GM12878 (cell line): ENCODE results near the gene VEPH1. TPM values are rescaled to one million over a fixed set of nuclear protein-coding genes. Genes with fewer than 3 reads are reported as not detected.

Experiments used
- ATAC-seq: fragments of 200-7000 bp; cut with Tn5 transposase; 3 replicates; pipeline ENCODE4 v1.9.1; 2020; ENCODE audit warnings: mild to moderate bottlenecking, moderate library complexity
- BruUV-seq: library from RNA; stranded (reverse); fragments of 400-500 nt; replicated peaks from 2 replicates; lab custom pipeline; 2021; lab: Mats Ljungman, UMichigan
- CTCF ChIA-PET: fragments of 300-600 bp; sonication (Branson Sonifier 250); formaldehyde crosslinking; extraction: SDS; loops from one replicate; lab custom pipeline; 2021; ENCODE audit warnings: inconsistent platforms; lab: Yijun Ruan, JAX
- POLR2A ChIA-PET: fragments of 350-600 bp; formaldehyde crosslinking; extraction: SDS; loops from one replicate; lab custom pipeline; 2021; ENCODE audit warnings: inconsistent platforms; lab: Charles Lee
- RAD21 ChIA-PET: fragments of 300-600 bp; sonication (Branson Sonifier 250); formaldehyde crosslinking; loops from one replicate; lab custom pipeline; 2023; ENCODE audit warnings: antibody characterized with exemption; ENCODE audit not compliant: unreplicated experiment; lab: Charles Lee
- SMC1A ChIA-PET: fragments of 300-600 bp; sonication (Branson Sonifier 250); formaldehyde crosslinking; loops from one replicate; lab custom pipeline; 2023; ENCODE audit not compliant: unreplicated experiment, uncharacterized antibody; lab: Charles Lee
- DNase-seq: peaks from one replicate; pipeline ENCODE4 v3.0.0-alpha.2; 2011; ENCODE audit warnings: low read depth, low spot score
- FAIRE-seq: peaks from 3 replicates; lab custom pipeline; 2011; peaks lifted over from hg19 to GRCh38; lab: Jason Lieb, UNC
- H2AFZ ChIP-seq: 2 replicates; pipeline ENCODE4 v1.6.0; 2011; ENCODE audit warnings: low read depth, low read length, control low read depth; ENCODE audit not compliant: control insufficient read depth
- H3K27ac ChIP-seq: 2 replicates; pipeline ENCODE4 v1.5.1; 2011; ENCODE audit warnings: control low read depth; ENCODE audit not compliant: control insufficient read depth, insufficient read depth
- H3K27me3 ChIP-seq, 2 experiments: replicated peaks in 1 of 2; 2 replicates each; pipeline versions ENCODE4 v1.6.0 to v1.6.1; 2011; ENCODE audit warnings: low read length in 1 of 2; ENCODE audit not compliant: control insufficient read depth in 2 of 2, insufficient read depth in 2 of 2
- H3K36me3 ChIP-seq, 2 experiments: 2 replicates each; pipeline ENCODE4 v1.5.1; 2011; ENCODE audit warnings: low read length in 1 of 2; ENCODE audit not compliant: control insufficient read depth in 2 of 2, insufficient read depth in 2 of 2
- H3K4me1 ChIP-seq: 2 replicates; pipeline ENCODE4 v1.6.1; 2011; ENCODE audit warnings: mild to moderate bottlenecking, low read length, moderate library complexity, mixed read lengths; ENCODE audit not compliant: control insufficient read depth, insufficient read depth
- H3K4me2 ChIP-seq: 2 replicates; pipeline ENCODE4 v1.6.0; 2011; ENCODE audit warnings: control low read depth; ENCODE audit not compliant: control insufficient read depth, insufficient read depth
- H3K4me3 ChIP-seq: fragments of 200-600 bp; sonication (generic); 2 replicates; pipeline ENCODE4 v1.5.1; 2016
- H3K79me2 ChIP-seq: 2 replicates; pipeline ENCODE4 v1.6.0; 2011; ENCODE audit warnings: low read length; ENCODE audit not compliant: control insufficient read depth, insufficient read depth
- H3K9ac ChIP-seq: 2 replicates; pipeline ENCODE4 v1.8.0; 2011; ENCODE audit warnings: low read length, control low read depth, mixed read lengths; ENCODE audit not compliant: control insufficient read depth, insufficient read depth
- H3K9me3 ChIP-seq: replicated peaks from 3 replicates; pipeline ENCODE4 v1.5.1; 2011; ENCODE audit warnings: mild to moderate bottlenecking, low read length; ENCODE audit not compliant: control insufficient read depth, insufficient read depth
- H4K20me1 ChIP-seq: 2 replicates; pipeline ENCODE4 v1.6.0; 2011; ENCODE audit not compliant: control insufficient read depth, insufficient read depth
- CHD4 ChIP-seq: fragments of 200-600 bp; sonication (generic); IDR thresholded peaks from 2 replicates; pipeline ENCODE4 v1.6.1; 2016; ENCODE audit warnings: mild to moderate bottlenecking
- E2F4 ChIP-seq: IDR thresholded peaks from 2 replicates; pipeline ENCODE4 v1.6.1; 2012; ENCODE audit warnings: low read depth, low read length, improper control_type of control experiment
- E2F8 ChIP-seq: fragments of 450-650 bp; IDR thresholded peaks from 2 replicates; pipeline ENCODE4 v1.6.1; 2018; ENCODE audit warnings: mild to moderate bottlenecking, low read depth, moderate library complexity; ENCODE audit not compliant: partially characterized antibody
- MEF2B ChIP-seq: fragments of 450-650 bp; IDR thresholded peaks from 2 replicates; pipeline ENCODE4 v1.6.1; 2018; ENCODE audit warnings: mild to moderate bottlenecking, moderate library complexity; ENCODE audit not compliant: partially characterized antibody, poor library complexity, severe bottlenecking
- SMARCA5 ChIP-seq: fragments of 450-650 bp; IDR thresholded peaks from 2 replicates; pipeline ENCODE4 v1.6.1; 2017; ENCODE audit warnings: mild to moderate bottlenecking
- SUZ12 ChIP-seq: fragments of 200-600 bp; sonication (generic); IDR thresholded peaks from one replicate; pipeline ENCODE4 v1.6.1; 2018; ENCODE audit warnings: antibody characterized with exemption, mild to moderate bottlenecking; ENCODE audit not compliant: unreplicated experiment
- WRNIP1 ChIP-seq: IDR thresholded peaks from 2 replicates; pipeline ENCODE4 v1.6.1; 2011; ENCODE audit warnings: low read depth, low read length, improper control_type of control experiment, borderline replicate concordance
- WGBS: methylation state at CpG from one replicate; pipeline ENCODE4 v1.1.6; 2016; ENCODE audit warnings: low lambda C conversion rate; ENCODE audit not compliant: insufficient replicate concordance, insufficient coverage; ENCODE audit errors: missing lambda C conversion rate; 5-methylcytosine and 5-hydroxymethylcytosine counted together
- in situ Hi-C: fragments of 300-500 bp; cut with MboI; formaldehyde crosslinking; loops from 9 replicates; pipeline ENCODE4 v1.14.3; 2018; ENCODE audit warnings: mixed read lengths
- intact Hi-C: fragments of 100-400 bp; cut with micrococcal nuclease; formaldehyde crosslinking; loops from one replicate; pipeline ENCODE4 v1.14.2; 2022; ENCODE audit not compliant: unreplicated experiment
- polyA plus RNA-seq, 11 experiments: library from polyadenylated mRNA; depleted of rRNA in 4 of 11; unstranded in 6 of 11; stranded (reverse) in 5 of 11; fragments of >200 nt; fragmentation: Nextera tagmentation in 4 of 11; fragmentation: Illumina TruSeq in 1 of 11; extraction: Ambion mirVana in 4 of 11; extraction: Trizol in 1 of 11; gene quantifications; 1 replicate in 1 of 11; 2 replicates in 10 of 11; pipeline versions ENCODE4 v1.2.1 to v1.2.3, GENCODE V29; 2011 to 2016; ENCODE audit warnings: inconsistent platforms in 2 of 11, missing spikeins in 2 of 11, low read depth in 1 of 11
- total RNA-seq, 4 experiments: library from RNA; depleted of rRNA in 3 of 4; stranded (reverse); fragments of >200 nt in 3 of 4; fragmentation: Illumina TruSeq in 1 of 4; extraction: Trizol in 1 of 4; gene quantifications; 2 replicates each; pipeline versions ENCODE4 v1.2.1 to v1.2.3, GENCODE V29; 2013 to 2021

Gene VEPH1
- total and polyA plus RNA-seq, 10 of the 15 experiments (the other 5 are each of a cell fraction or from before 2014, with no cell fraction given) = 0.04 to 0.26 (median 0.17) TPM; not detected in 7

- H3K79me2 ChIP-seq = no peaks in the 10 kb centered on the region
- H3K4me2 ChIP-seq = no peak overlapping the region
- H3K9ac ChIP-seq = no peak overlapping the region
- BruUV-seq = no TSS peak
- no peaks in the 10 kb centered on the region for H3K9me3 ChIP-seq
- 88% methylated on average over 2 of the region's 2 CpGs for WGBS
- no peaks in the 10 kb centered on the region for H3K36me3 ChIP-seq
- no peak for DNase-seq
- H3K27ac ChIP-seq = no peak overlapping the region
- SMC1A ChIA-PET = interaction anchor here (0.7 kb wide), 1 partner anchor 12 kb away, joined by 3 read pairs; no protein-coding TSS in a partner anchor
- CTCF ChIA-PET = interaction anchor here (0.6 to 1.0 kb wide), 2 partner anchors 59 to 98 kb away, joined by 3 read pairs; no protein-coding TSS in a partner anchor
- ATAC-seq = no peak
- in situ Hi-C loops = no loop called here
- no peak overlapping the region for H2AFZ ChIP-seq
- no peak for TF ChIP-seq CHD4
- no peak for TF ChIP-seq E2F4
- no peak for TF ChIP-seq SUZ12
- no peak for TF ChIP-seq WRNIP1
- no peak for TF ChIP-seq SMARCA5
- TF ChIP-seq E2F8 = no peak
- no peak for TF ChIP-seq MEF2B
- H3K27me3 ChIP-seq = no peaks in the 10 kb centered on the region; a peak in 2 of 4 replicates
- FAIRE-seq = no peak
- intact Hi-C loops = loop anchor here (5.0 kb wide), 2 partner anchors 98 to 1083 kb away; no protein-coding TSS in a partner anchor
- RAD21 ChIA-PET = no interaction called here
- no peaks in the 10 kb centered on the region for H3K4me1 ChIP-seq
- H3K4me3 ChIP-seq = no peak overlapping the region
- H4K20me1 ChIP-seq = no peaks in the 10 kb centered on the region
- POLR2A ChIA-PET = interaction anchor here (0.6 kb wide), 1 partner anchor 722 kb away, joined by 3 read pairs; no protein-coding TSS in a partner anchor
These were observed 267.9 kb downstream of the VEPH1 start for GRCh38 chr3:157235291-157235690.
